ENCODE results near the gene ADGRG7.

GRCh38 chr3:100700708-100701107 lies 91.3 kb downstream of the ADGRG7 start:
- TF ChIP-seq YY1 (IDR thresholded peaks at IDR 0.05; ENCODE audit: insufficient read depth, insufficient read length) (no peak), SUZ12 (IDR thresholded peaks at IDR 0.05; ENCODE audit: extremely low read depth, insufficient read depth, insufficient read length) (no peak)

All from NT2/D1 (cell line).